Endodermal cell (in vitro differentiated cells): ENCODE data around the gene AFM. TPM values are rescaled to one million over a fixed set of nuclear protein-coding genes. Genes with fewer than 3 reads are reported as not detected.
A peak's percentile ranks its signal among the peaks of the same experiment; 100 is the strongest.

Source experiments
- DNase-seq: peaks from one replicate; pipeline ENCODE4 v3.0.0-alpha.2; 2017
- H3K27ac ChIP-seq: 2 replicates; pipeline ENCODE4 v1.5.1; 2013; ENCODE audit warnings: mild to moderate bottlenecking, low read depth, low read length, moderate library complexity
- H3K27me3 ChIP-seq: 2 replicates; pipeline ENCODE4 v1.6.1; 2013; ENCODE audit warnings: mild to moderate bottlenecking, low read length, moderate library complexity; ENCODE audit not compliant: insufficient read depth, control insufficient read depth, poor library complexity, severe bottlenecking
- H3K36me3 ChIP-seq: 2 replicates; pipeline ENCODE4 v1.7.0; 2013; ENCODE audit warnings: mild to moderate bottlenecking, low read length, moderate library complexity; ENCODE audit not compliant: control insufficient read depth, insufficient read depth
- H3K4me1 ChIP-seq: one replicate; pipeline ENCODE4 v1.7.0; 2013; ENCODE audit warnings: low read length; ENCODE audit not compliant: control insufficient read depth, insufficient read depth
- H3K4me3 ChIP-seq: 2 replicates; pipeline ENCODE4 v1.5.1; 2013; ENCODE audit warnings: mild to moderate bottlenecking, low read length, moderate library complexity
- H3K9ac ChIP-seq: 2 replicates; pipeline ENCODE4 v1.6.1; 2013; ENCODE audit warnings: mild to moderate bottlenecking, low read length, moderate library complexity; ENCODE audit not compliant: poor library complexity, severe bottlenecking; ENCODE audit errors: extremely low read depth
- H3K9me3 ChIP-seq: 2 replicates; pipeline ENCODE4 v1.6.1; 2013; ENCODE audit warnings: mild to moderate bottlenecking, low read length, moderate library complexity; ENCODE audit not compliant: control insufficient read depth
- H3K27ac Mint-ChIP-seq: 2 replicates; pipeline ENCODE4 v1.8.0; 2020; ENCODE audit warnings: mixed read lengths
- H3K27me3 Mint-ChIP-seq: 2 replicates; pipeline ENCODE4 v1.8.0; 2021; ENCODE audit warnings: mild to moderate bottlenecking, mixed read lengths; ENCODE audit not compliant: insufficient read depth
- H3K36me3 Mint-ChIP-seq: 2 replicates; pipeline ENCODE4 v1.8.0; 2020; ENCODE audit warnings: low read depth, mixed read lengths
- H3K4me1 Mint-ChIP-seq: 2 replicates; pipeline ENCODE4 v1.8.0; 2020; ENCODE audit warnings: mixed read lengths
- H3K4me3 Mint-ChIP-seq: 2 replicates; pipeline ENCODE4 v1.8.0; 2020; ENCODE audit warnings: mild to moderate bottlenecking, moderate library complexity, mixed read lengths
- H3K9me3 Mint-ChIP-seq: 2 replicates; pipeline ENCODE4 v1.8.0; 2020; ENCODE audit warnings: mild to moderate bottlenecking, mixed read lengths
- WGBS, 2 experiments: methylation state at CpG; one replicate each; pipeline versions ENCODE4 v1.1.5 to v1.1.7; 2013; ENCODE audit warnings: missing lambda C conversion rate in 2 of 2, mixed read lengths in 1 of 2; ENCODE audit not compliant: insufficient coverage in 1 of 2, insufficient read length in 1 of 2; 5-methylcytosine and 5-hydroxymethylcytosine counted together
- total RNA-seq, 2 donors: library from RNA; stranded (reverse); fragmentation: NEBNext Ultra II Directional in 1 of 2; extraction: Animal tissue kit (Norgen Biotek cat#: 25700) in 1 of 2; gene quantifications; 2 replicates in 1 of 2; 3 replicates in 1 of 2; pipeline ENCODE4 v1.2.1, GENCODE V29; 2021
- TF ChIP-seq, protein P1 (sequence below): fragments of 200-600 bp; sonication (generic); conservative IDR thresholded peaks from 2 replicates; pipeline ENCODE4 v1.5.0; 2021; ENCODE audit warnings: antibody characterized with exemption, mild to moderate bottlenecking

AFM gene
- total RNA-seq, 2 donors from 2014 or later = not detected

GRCh38 chr4:73448448-73449203 lies 32.9 kb upstream of the AFM start:
- H3K36me3 Mint-ChIP-seq = no peaks in the 10 kb centered on the region
- TF ChIP-seq, protein P1, sequence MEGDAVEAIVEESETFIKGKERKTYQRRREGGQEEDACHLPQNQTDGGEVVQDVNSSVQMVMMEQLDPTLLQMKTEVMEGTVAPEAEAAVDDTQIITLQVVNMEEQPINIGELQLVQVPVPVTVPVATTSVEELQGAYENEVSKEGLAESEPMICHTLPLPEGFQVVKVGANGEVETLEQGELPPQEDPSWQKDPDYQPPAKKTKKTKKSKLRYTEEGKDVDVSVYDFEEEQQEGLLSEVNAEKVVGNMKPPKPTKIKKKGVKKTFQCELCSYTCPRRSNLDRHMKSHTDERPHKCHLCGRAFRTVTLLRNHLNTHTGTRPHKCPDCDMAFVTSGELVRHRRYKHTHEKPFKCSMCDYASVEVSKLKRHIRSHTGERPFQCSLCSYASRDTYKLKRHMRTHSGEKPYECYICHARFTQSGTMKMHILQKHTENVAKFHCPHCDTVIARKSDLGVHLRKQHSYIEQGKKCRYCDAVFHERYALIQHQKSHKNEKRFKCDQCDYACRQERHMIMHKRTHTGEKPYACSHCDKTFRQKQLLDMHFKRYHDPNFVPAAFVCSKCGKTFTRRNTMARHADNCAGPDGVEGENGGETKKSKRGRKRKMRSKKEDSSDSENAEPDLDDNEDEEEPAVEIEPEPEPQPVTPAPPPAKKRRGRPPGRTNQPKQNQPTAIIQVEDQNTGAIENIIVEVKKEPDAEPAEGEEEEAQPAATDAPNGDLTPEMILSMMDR = no peak
- no peak overlapping the region for H3K4me3 ChIP-seq
- no peak overlapping the region for H3K4me3 Mint-ChIP-seq
- no peaks in the 10 kb centered on the region for H3K36me3 ChIP-seq
- WGBS, 2 experiments = 93 to 100% methylated on average over 2 to 4 of the region's 4 CpGs
- H3K27ac Mint-ChIP-seq = no peak overlapping the region
- H3K4me1 Mint-ChIP-seq = peaks cover 37% of the 10 kb centered on the region
- H3K9ac ChIP-seq = no peak overlapping the region
- H3K27me3 Mint-ChIP-seq = peaks cover 56% of the 10 kb centered on the region
- H3K27ac ChIP-seq = no peak overlapping the region
- H3K4me1 ChIP-seq = peaks cover 21% of the 10 kb centered on the region
- peaks cover 63% of the 10 kb centered on the region for H3K27me3 ChIP-seq
- no peaks in the 10 kb centered on the region for H3K9me3 ChIP-seq
- no peaks in the 10 kb centered on the region for H3K9me3 Mint-ChIP-seq
- DNase-seq = no peak

DNA sequence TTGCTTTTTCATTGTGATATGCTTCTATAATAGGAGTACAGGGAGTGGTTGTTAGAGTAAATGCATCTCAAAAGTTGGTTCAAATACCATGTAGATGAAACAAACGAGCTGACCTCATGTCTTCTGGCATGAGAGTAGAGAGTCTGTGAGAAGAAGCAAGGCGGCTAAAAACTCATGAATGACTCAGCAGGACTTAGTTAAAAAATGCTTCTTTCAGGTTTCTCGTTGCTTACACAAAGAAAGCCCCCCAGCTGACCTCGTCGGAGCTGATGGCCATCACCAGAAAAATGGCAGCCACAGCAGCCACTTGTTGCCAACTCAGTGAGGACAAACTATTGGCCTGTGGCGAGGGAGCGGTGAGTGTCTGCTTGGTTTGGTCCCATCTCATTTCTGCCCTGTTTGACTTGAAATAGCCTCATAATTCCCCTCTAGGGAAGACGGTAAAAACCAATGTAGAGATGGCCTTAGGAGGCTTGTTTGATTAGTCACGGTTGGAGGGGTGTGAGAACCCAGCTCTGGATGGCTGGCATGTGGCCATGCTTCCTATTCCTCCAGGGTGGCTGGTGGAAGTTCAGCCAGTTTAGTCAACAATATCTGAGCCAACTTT lies 31.0 kb upstream of the AFM start:
- H3K4me1 Mint-ChIP-seq = peaks cover 35% of the 10 kb centered on the region
- Histone ChIP-seq H3K9ac (no peak overlapping the region), H3K4me1 (peaks cover 14% of the 10 kb centered on the region), H3K4me3 (no peak overlapping the region), H3K9me3 (no peaks in the 10 kb centered on the region), H3K27ac (peak overlapping the region; percentile 66), H3K27me3 (peaks cover 73% of the 10 kb centered on the region), H3K36me3 (no peaks in the 10 kb centered on the region)
- no peak overlapping the region for H3K4me3 Mint-ChIP-seq
- TF ChIP-seq, protein P1 = no peak
- peak; percentile 73 for DNase-seq
- H3K36me3 Mint-ChIP-seq = no peaks in the 10 kb centered on the region
- no peak overlapping the region for H3K27ac Mint-ChIP-seq
- H3K27me3 Mint-ChIP-seq = peaks cover 63% of the 10 kb centered on the region
- no peaks in the 10 kb centered on the region for H3K9me3 Mint-ChIP-seq
- WGBS, 2 experiments = 38 to 59% methylated on average over 6 to 9 of the region's 9 CpGs

DNA sequence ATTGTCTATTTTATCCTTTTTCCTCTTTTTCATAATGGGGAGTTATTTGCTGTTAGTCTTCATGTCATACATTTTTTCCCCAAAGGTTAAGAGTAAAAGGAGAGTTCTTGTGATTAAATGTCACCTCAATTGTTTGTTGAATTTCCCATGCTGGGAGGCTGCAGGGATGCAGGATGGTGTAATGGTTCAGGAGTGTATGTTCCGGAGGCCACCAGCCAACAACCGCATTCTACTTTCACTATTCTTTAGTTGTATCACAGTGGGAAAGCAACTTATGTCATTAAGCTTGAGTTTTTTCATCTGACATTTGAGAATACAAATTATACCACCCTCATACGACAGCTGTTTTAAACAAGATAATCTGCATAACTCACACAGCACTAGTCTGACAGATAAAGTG lies 30.1 kb upstream of the AFM start:
- H3K4me3 Mint-ChIP-seq = no peak overlapping the region

More for the DNA sequence above, 30.1 kb upstream of the AFM start:
- peak; percentile 85 for DNase-seq
- Mint-ChIP-seq H3K27me3 (peaks cover 67% of the 10 kb centered on the region), H3K4me1 (peaks cover 29% of the 10 kb centered on the region), H3K36me3 (no peaks in the 10 kb centered on the region), H3K27ac (no peak overlapping the region), H3K9me3 (no peaks in the 10 kb centered on the region)
- Histone ChIP-seq H3K27ac (peak overlapping the region; percentile 66), H3K4me1 (peaks cover 11% of the 10 kb centered on the region), H3K9ac (no peak overlapping the region), H3K4me3 (no peak overlapping the region), H3K9me3 (no peaks in the 10 kb centered on the region), H3K27me3 (peaks cover 80% of the 10 kb centered on the region), H3K36me3 (no peaks in the 10 kb centered on the region)
- TF ChIP-seq, protein P1 = no peak
- WGBS, 2 experiments = 14% methylated on average over 3 of the region's 3 CpGs; no CpG with 5 or more reads in 1 of the 2 experiments
